DOHH2 (cell line): ENCODE measurements around the gene MCC.

Experiments used
- H3F3A ChIP-seq: fragments of 200-600 bp; sonication (generic), shearing (Covaris generic); 2 replicates; pipeline ENCODE4 v1.6.0; 2016; ENCODE audit warnings: antibody characterized with exemption, mild to moderate bottlenecking; ENCODE audit not compliant: control insufficient read depth, insufficient read depth
- H3K27ac ChIP-seq: fragments of 200-600 bp; sonication (generic); 2 replicates; pipeline ENCODE4 v1.5.1; 2014; ENCODE audit warnings: low read depth, mild to moderate bottlenecking, low read length, moderate library complexity
- H3K27me3 ChIP-seq: fragments of 200-600 bp; sonication (generic); 2 replicates; pipeline ENCODE4 v1.6.1; 2014; ENCODE audit warnings: mild to moderate bottlenecking, low read length, mixed read lengths; ENCODE audit not compliant: control insufficient read depth
- H3K36me3 ChIP-seq: fragments of 200-600 bp; sonication (generic); 2 replicates; pipeline ENCODE4 v1.6.1; 2014; ENCODE audit warnings: mild to moderate bottlenecking, low read length, moderate library complexity, mixed read lengths; ENCODE audit not compliant: control insufficient read depth
- H3K4me1 ChIP-seq: fragments of 200-600 bp; sonication (generic); 2 replicates; pipeline ENCODE4 v1.6.1; 2014; ENCODE audit warnings: mild to moderate bottlenecking, low read length, mixed read lengths; ENCODE audit not compliant: control insufficient read depth
- H3K4me2 ChIP-seq: fragments of 200-600 bp; sonication (generic); 2 replicates; pipeline ENCODE4 v1.6.0; 2014; ENCODE audit warnings: mild to moderate bottlenecking, low read length, moderate library complexity
- H3K4me3 ChIP-seq: fragments of 200-600 bp; sonication (generic); 2 replicates; pipeline ENCODE4 v1.5.1; 2014; ENCODE audit warnings: mild to moderate bottlenecking, low read length, mixed read lengths
- H3K79me2 ChIP-seq: fragments of 200-600 bp; sonication (generic); 2 replicates; pipeline ENCODE4 v1.6.1; 2014; ENCODE audit warnings: mild to moderate bottlenecking, low read length, mixed read lengths; ENCODE audit not compliant: control insufficient read depth
- H3K9me2 ChIP-seq: fragments of 200-600 bp; sonication (generic); replicated peaks from 2 replicates; pipeline ENCODE4 v1.6.1; 2014; ENCODE audit warnings: mild to moderate bottlenecking, low read length, mixed read lengths; ENCODE audit not compliant: control insufficient read depth
- H3K9me3 ChIP-seq: fragments of 200-600 bp; sonication (generic); 2 replicates; pipeline ENCODE4 v1.6.1; 2014; ENCODE audit warnings: antibody characterized with exemption, low read length, mixed read lengths; ENCODE audit not compliant: control insufficient read depth, insufficient read depth
- H4K20me1 ChIP-seq: fragments of 200-600 bp; sonication (generic); 2 replicates; pipeline ENCODE4 v1.6.0; 2014; ENCODE audit warnings: low read depth, mild to moderate bottlenecking, antibody characterized with exemption, low read length, moderate library complexity; ENCODE audit not compliant: control insufficient read depth, insufficient read depth
- EZH2phosphoT487 ChIP-seq: fragments of 200-600 bp; sonication (generic); IDR thresholded peaks from 2 replicates; pipeline ENCODE4 v1.6.1; 2017; ENCODE audit warnings: borderline replicate concordance, mild to moderate bottlenecking, antibody characterized with exemption, low read length, moderate library complexity, mixed read lengths
- TF ChIP-seq, protein P1 (sequence below): fragments of 200-600 bp; sonication (generic); IDR thresholded peaks from one replicate; pipeline ENCODE4 v1.5.1; 2014; ENCODE audit warnings: antibody characterized with exemption, mild to moderate bottlenecking, low read depth, low read length; ENCODE audit not compliant: poor library complexity, severe bottlenecking

The MCC gene

DNA sequence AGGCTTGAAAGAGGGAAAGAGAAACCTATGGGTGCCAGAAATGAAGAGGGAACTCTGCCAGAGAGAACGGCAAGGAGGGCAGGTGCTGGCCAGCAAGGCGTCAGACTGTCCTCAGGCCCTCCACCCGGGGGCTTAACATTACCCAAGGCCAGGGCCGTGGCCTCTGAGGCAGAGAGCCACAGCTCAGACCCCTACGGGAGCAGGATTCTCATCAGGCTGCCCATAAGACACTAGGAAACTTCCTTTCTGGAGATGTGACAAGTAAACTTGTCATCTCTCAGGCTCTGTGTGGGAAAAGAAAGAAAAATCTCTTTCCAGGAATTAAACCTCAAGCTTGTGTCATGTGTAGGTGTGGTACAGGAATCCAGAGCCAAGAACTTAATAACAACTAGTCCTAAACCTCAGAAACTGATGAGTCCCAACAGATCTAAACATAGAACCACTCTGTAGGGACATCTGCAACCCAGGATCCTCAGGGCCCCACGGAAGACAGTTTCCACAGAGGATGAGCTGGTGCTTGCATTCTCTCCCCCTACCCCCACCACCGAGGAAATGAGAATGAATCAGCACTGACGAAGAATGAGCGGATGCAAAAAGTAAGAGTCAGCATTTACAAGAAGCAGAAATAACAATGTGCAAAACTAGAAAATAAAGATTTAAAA, 437.4 kb downstream of the MCC start:
- Histone ChIP-seq H3K4me3 (no peak overlapping the region), H3K36me3 (no peaks in the 10 kb centered on the region), H3K4me2 (no peak overlapping the region), H3F3A (no peaks in the 10 kb centered on the region), H3K9me3 (no peaks in the 10 kb centered on the region), H4K20me1 (no peaks in the 10 kb centered on the region), H3K4me1 (peaks cover 17% of the 10 kb centered on the region), H3K79me2 (no peaks in the 10 kb centered on the region), H3K27me3 (peaks cover 3% of the 10 kb centered on the region; the same call in 1 of the 2 replicates), H3K27ac (no peak overlapping the region), H3K9me2 (no peaks in the 10 kb centered on the region)
- TF ChIP-seq EZH2phosphoT487 = no peak
- TF ChIP-seq, protein P1, sequence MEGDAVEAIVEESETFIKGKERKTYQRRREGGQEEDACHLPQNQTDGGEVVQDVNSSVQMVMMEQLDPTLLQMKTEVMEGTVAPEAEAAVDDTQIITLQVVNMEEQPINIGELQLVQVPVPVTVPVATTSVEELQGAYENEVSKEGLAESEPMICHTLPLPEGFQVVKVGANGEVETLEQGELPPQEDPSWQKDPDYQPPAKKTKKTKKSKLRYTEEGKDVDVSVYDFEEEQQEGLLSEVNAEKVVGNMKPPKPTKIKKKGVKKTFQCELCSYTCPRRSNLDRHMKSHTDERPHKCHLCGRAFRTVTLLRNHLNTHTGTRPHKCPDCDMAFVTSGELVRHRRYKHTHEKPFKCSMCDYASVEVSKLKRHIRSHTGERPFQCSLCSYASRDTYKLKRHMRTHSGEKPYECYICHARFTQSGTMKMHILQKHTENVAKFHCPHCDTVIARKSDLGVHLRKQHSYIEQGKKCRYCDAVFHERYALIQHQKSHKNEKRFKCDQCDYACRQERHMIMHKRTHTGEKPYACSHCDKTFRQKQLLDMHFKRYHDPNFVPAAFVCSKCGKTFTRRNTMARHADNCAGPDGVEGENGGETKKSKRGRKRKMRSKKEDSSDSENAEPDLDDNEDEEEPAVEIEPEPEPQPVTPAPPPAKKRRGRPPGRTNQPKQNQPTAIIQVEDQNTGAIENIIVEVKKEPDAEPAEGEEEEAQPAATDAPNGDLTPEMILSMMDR = no peak

DNA sequence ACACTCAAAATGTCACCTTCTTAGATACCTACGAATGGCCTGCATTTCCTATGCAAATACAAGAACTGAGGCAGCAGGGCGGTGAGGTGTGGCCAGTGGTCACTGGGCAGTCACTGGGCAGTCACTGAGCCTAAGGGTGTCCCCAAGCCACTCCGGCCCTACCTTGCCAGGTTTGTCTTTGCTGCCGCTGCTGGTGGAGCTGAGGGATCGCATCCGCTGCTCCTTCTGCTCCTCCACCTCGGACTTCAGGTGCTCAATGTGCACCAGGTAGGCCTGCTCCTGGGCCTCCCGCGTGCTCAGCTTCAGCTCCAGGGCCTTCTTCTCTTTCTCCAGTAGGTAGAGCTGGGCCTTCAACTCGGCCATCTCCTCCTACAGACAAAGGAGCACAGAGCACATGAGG, 439.3 kb downstream of the MCC start:
- Histone ChIP-seq H3F3A (no peaks in the 10 kb centered on the region), H3K4me2 (no peak overlapping the region), H3K36me3 (no peaks in the 10 kb centered on the region), H3K9me2 (no peaks in the 10 kb centered on the region), H3K79me2 (no peaks in the 10 kb centered on the region), H3K4me1 (peaks cover 17% of the 10 kb centered on the region), H3K27ac (no peak overlapping the region), H3K9me3 (no peaks in the 10 kb centered on the region), H3K4me3 (no peak overlapping the region), H4K20me1 (no peaks in the 10 kb centered on the region), H3K27me3 (peaks cover 3% of the 10 kb centered on the region; the same call in 1 of the 2 replicates)
- TF ChIP-seq, protein P1 = no peak
- TF ChIP-seq EZH2phosphoT487 = no peak

GRCh38 chr5:113047733-113048652, 440.3 kb downstream of the MCC start:
- Histone ChIP-seq H3K4me3 (peak overlapping the region; percentile 59), H3K27me3 (peaks cover 3% of the 10 kb centered on the region; the same call in 1 of the 2 replicates), H3K4me2 (peak overlapping the region; percentile 64), H3K9me2 (no peaks in the 10 kb centered on the region), H3F3A (no peaks in the 10 kb centered on the region), H3K4me1 (peaks cover 17% of the 10 kb centered on the region), H3K27ac (no peak overlapping the region), H3K36me3 (no peaks in the 10 kb centered on the region), H4K20me1 (no peaks in the 10 kb centered on the region), H3K79me2 (no peaks in the 10 kb centered on the region), H3K9me3 (no peaks in the 10 kb centered on the region)
- no peak for TF ChIP-seq EZH2phosphoT487
- TF ChIP-seq, protein P1 = no peak
